ENCODE measurements around the gene PLA2G4D.

- no peak for TF ChIP-seq CTCF (IDR thresholded peaks at IDR 0.05; ENCODE audit: low read length)
- no peak for TF ChIP-seq EZH2 (optimal IDR thresholded peaks at IDR 0.05; ENCODE audit: low read depth, low read length)
- TF ChIP-seq EZH2phosphoT487 (IDR thresholded peaks at IDR 0.05; ENCODE audit: low read length): no peak
Measured at GRCh38 chr15:42129364-42129763, 35.0 kb upstream of the PLA2G4D start.
